ENCODE data around the gene SNED1.
"Not testable (repeated sequence)": the region's sequence is repeated elsewhere in the genome, so short reads cannot be mapped to it uniquely, and the experiment has no call there.

Gene SNED1

GRCh38 chr2:241103176-241103595 lies 104.8 kb downstream of the SNED1 start:
- FAIRE-seq (peak; percentile 73), DNase-seq (ENCODE audit: insufficient read length, low spot score) (no peak)

DNA sequence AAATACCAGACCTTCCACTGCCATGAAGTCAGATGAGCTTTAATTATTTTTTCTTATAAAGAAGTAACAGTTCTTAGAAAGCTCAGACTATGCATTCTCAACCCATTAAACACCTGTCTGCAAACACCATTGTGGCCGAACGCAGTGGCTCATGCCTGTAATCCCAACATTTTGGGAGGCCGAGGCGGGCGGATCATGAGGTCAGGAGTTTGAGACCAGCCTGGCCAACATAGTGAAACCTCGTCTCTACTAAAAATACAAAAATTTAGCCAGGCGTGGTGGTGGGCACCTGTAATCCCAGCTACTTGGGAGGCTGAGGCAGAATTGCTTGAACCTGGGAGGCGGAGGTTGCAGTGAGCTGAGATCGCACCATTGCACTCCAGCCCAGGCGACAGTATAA lies 106.2 kb downstream of the SNED1 start:
- FAIRE-seq; DNase-seq (ENCODE audit: insufficient read length, low spot score): not testable (repeated sequence)

GRCh38 chr2:241105641-241106040 lies 107.2 kb downstream of the SNED1 start:
- DNase-seq (ENCODE audit: insufficient read length, low spot score) (no peak), FAIRE-seq (no peak)

DNA sequence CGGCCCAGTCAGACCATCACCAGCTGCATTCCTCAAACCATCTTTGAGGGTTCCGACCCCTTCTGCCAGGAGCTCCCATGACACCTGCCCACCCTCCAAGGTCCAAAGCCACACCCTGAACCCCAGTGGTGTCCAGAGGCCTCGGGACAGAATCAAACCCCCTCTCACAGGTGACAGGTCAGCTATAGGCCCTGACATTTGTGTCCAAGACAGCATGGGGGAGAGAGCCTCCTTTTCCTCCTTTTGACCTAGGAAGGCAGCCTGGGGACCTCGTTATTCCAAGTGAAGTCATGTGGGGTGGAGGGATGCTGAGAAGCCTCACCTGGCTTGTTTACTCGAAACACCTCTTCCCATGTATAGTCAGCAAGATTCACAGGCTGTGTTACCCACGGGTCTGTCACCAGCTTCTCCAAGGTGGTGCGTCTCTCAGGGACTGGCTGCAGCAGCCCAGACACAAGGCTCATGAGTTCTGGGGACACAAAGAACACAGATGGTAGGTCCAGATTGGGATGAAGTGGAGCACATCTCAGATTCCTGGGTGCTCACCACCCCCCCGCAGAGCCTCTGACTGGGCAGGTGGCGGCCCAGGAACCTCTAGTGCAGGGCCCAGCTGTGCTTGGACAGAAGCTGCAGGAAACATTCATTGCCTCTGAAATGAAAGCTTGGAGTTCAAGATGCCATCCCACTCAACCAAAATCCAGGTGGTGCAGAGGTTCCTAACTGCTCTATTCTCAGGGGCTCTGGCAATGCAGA lies 108.8 kb downstream of the SNED1 start:
- no peak for FAIRE-seq

GRCh38 chr2:241108271-241109209 lies 110.1 kb downstream of the SNED1 start:
- no peak for DNase-seq (ENCODE audit: insufficient read length, low spot score)
- no peak for FAIRE-seq

More for the DNA sequence above, 108.8 kb downstream of the SNED1 start:
- DNase-seq (ENCODE audit: insufficient read length, low spot score): no peak

- DNase-seq (ENCODE audit: insufficient read length, low spot score): no peak
- FAIRE-seq: peak; percentile 21
Measured at GRCh38 chr2:241109210-241110088, 111.0 kb downstream of the SNED1 start.

GRCh38 chr2:241110089-241110606 lies 111.7 kb downstream of the SNED1 start:
- DNase-seq (ENCODE audit: insufficient read length, low spot score) (no peak), FAIRE-seq (no peak)

- peak; percentile 71 for FAIRE-seq
- no peak for DNase-seq (ENCODE audit: insufficient read length, low spot score)
Measured at GRCh38 chr2:241110607-241111439, 112.4 kb downstream of the SNED1 start.

DNA sequence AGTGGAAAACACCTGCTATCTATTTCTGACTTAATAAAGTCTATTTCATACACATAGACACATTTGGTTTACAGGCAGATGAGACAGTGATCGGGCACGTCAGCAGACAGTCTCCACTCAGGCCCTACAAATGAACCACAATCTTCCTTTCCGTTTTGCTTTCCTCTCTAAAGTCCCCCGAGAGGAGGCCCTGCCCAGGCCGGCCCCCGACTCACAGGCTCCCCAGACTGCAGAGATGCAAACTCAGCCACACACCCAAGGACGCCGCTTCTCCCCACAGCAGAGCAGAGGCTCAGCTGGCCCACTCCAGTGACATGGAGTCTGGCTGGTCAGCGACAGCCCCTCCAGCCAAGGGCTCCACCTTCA lies 113.0 kb downstream of the SNED1 start:
- FAIRE-seq: peak; percentile 84

DNA sequence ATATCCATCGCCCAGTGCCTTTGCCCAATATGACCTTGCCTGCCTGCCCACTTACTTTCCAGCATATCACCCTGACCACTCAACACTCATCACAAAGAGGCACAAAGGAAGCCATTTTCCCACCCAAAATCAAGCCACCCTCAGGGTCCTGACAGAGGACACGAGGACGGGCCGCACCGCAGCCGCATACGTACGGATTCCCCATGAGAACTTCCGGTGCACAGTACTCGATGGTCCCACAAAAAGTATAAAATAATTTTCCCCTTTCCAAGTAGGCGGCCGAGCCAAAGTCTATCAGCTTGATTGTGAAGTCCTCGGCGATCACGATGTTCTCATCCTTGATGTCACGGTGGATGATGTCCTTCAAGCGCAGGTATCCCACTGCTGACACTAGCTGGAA lies 113.6 kb downstream of the SNED1 start:
- FAIRE-seq: no peak
- no peak for DNase-seq (ENCODE audit: insufficient read length, low spot score)

More for the DNA sequence above, 113.0 kb downstream of the SNED1 start:
- DNase-seq (ENCODE audit: insufficient read length, low spot score): no peak

- no peak for DNase-seq (ENCODE audit: insufficient read length, low spot score)
- peak; percentile 81 for FAIRE-seq
Measured at GRCh38 chr2:241112592-241112991, 114.2 kb downstream of the SNED1 start.

DNA sequence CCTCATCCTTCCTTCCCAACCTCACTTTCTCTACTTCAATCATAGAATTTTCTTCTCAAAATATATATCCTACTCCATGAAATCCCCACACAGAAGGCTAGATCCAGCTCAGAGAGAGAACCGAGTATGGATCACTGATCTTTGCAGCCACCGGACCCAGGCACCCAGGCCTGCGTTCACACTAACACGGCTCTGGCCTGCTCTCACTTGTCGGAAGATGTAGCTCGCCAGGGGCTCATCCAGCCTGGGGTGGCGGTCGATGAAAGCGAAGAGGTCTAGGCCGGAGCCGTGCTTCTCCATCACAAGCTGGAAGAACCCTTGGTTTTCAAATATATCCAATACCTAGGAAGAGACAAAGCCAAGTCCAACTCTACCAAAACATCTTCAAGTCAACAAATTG lies 116.4 kb downstream of the SNED1 start:
- no peak for FAIRE-seq

GRCh38 chr2:241115361-241115760 lies 116.9 kb downstream of the SNED1 start:
- FAIRE-seq (no peak), DNase-seq (ENCODE audit: insufficient read length, low spot score) (no peak)

More for the DNA sequence above, 116.4 kb downstream of the SNED1 start:
- no peak for DNase-seq (ENCODE audit: insufficient read length, low spot score)

DNA sequence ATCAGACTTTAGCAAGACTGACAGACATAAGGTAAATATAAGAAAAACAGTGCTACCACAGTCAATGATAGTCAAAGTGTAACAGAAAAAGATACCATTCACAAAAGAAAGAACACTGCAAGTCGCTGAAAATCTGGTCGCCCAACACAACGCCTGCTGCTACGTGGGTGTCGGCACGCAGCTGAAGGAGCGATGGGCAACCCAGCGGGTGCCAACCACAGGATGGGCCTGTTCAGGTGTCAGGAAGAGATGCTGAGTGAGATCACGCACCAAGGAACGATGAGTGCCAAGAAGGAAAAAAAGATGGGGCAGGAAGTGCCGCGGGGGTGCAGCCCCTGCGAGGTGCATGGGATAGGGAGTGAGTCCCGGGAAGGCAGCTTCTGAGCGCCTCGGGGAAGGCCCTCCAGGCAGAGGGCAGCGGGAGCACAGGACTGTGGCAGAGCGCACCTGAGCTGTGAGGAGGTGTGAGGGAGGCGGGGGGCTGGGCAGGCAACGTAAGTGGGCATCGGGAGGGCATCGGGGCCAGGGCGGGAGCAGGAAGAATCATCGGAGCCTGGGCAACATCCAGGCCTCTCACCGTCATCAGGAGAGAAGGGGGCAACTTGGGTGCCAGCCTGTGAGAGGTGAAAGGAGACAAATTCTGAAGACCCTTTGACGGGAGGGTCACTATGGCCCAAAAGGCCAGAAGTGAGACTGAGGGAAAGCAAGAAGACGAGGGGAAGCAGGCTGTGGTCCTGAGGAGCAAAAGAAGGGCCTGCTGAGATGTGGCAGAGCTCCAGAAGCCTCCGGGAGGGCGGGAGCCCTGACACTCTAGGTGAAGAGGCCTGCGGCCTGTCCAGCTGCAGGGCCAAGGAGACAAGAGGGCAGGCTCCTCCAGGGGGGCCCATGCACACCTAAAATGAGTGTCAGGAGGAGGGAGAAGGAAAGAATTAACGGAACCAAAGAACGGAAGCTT lies 118.5 kb downstream of the SNED1 start:
- FAIRE-seq (no peak), DNase-seq (ENCODE audit: insufficient read length, low spot score) (no peak)

- DNase-seq (ENCODE audit: insufficient read length, low spot score) (no peak), FAIRE-seq (no peak)
Measured at GRCh38 chr2:241118737-241119505, 120.5 kb downstream of the SNED1 start.

DNA sequence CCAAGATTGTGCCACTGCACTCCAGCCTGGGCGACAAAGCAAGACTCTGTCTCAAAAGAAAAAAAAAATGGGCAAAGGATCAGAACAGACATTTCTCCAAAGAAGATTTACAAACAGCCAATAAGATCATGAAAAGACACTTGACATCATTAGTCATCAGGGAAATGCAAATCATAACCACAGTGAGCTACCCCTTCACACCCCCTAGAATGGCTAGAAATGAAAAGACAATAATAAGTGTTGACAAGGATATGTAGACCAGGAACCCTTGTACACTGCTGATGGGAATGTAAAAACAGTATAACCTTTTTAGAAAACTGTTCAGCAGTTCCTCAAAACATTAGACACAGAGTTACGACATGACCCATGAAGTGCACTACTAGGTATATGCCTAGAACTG lies 122.0 kb downstream of the SNED1 start:
- DNase-seq (ENCODE audit: insufficient read length, low spot score) (no peak), FAIRE-seq (peak; percentile 31)

DNA sequence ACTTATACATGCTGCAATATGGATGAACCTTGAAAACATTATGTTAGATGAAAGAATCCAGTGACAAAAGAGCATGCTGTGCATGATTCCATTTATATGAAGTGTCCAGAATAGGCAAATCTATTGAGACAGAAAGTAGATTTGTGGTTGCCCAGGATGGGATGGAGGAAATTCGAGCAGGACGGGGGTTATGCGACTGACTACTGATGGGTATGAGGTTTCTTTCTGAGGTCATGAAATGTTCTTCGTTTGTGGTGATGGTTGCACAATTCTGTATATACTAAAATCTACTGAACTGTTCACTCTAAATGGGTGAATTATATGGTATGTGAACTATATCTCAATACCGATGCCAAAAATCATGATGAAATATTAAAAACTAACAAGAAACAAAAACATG lies 122.6 kb downstream of the SNED1 start:
- no peak for FAIRE-seq
- DNase-seq (ENCODE audit: insufficient read length, low spot score): no peak
